ENCODE measurements around the gene VPS11.

The VPS11 gene

DNA sequence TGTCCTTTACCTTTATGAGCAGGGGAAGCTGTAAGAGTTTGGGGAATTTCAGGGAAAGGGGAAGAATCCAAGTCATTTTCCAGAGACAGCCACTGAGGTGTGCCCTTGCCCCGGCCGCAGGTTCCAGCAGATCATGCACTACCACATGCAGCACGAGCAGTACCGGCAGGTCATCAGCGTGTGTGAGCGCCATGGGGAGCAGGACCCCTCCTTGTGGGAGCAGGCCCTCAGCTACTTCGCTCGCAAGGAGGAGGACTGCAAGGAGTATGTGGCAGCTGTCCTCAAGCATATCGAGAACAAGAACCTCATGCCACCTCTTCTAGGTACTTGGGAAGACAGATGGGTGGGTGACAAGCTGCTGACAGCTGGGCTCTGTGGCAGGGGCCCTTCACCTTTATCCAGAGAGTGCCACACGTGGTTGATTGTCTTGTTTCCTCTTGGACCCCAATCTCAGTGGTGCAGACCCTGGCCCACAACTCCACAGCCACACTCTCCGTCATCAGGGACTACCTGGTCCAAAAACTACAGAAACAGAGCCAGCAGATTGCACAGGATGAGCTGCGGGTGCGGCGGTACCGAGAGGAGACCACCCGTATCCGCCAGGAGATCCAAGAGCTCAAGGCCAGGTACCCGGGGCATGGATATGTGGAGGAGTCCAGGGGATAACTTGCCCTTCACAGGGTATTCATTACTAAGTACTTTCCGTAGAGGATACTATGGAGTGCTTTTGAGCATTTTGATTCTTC, 11.2 kb downstream of the VPS11 start:
- Histone ChIP-seq H3K9me3 (ENCODE audit: insufficient read depth, low read length) (no peaks in the 10 kb centered on the region), H3K27me3 (ENCODE audit: low read depth, low read length) (no peaks in the 10 kb centered on the region), H3K4me1 (ENCODE audit: low read length) (no peaks in the 10 kb centered on the region), H3K9ac (ENCODE audit: low read length) (no peak overlapping the region), H3K79me2 (ENCODE audit: low read length) (no peaks in the 10 kb centered on the region), H3K4me2 (ENCODE audit: low read length) (no peak overlapping the region), H3K4me3 (ENCODE audit: low read length) (no peak overlapping the region), H3K36me3 (replicated peaks; ENCODE audit: low read depth, low read length) (peaks cover 18% of the 10 kb centered on the region), H2AFZ (ENCODE audit: low read depth, low read length) (no peak overlapping the region), H3K27ac (ENCODE audit: low read length) (no peak overlapping the region), H4K20me1 (ENCODE audit: insufficient read depth, low read length) (no peaks in the 10 kb centered on the region)
- TF ChIP-seq, protein P1, sequence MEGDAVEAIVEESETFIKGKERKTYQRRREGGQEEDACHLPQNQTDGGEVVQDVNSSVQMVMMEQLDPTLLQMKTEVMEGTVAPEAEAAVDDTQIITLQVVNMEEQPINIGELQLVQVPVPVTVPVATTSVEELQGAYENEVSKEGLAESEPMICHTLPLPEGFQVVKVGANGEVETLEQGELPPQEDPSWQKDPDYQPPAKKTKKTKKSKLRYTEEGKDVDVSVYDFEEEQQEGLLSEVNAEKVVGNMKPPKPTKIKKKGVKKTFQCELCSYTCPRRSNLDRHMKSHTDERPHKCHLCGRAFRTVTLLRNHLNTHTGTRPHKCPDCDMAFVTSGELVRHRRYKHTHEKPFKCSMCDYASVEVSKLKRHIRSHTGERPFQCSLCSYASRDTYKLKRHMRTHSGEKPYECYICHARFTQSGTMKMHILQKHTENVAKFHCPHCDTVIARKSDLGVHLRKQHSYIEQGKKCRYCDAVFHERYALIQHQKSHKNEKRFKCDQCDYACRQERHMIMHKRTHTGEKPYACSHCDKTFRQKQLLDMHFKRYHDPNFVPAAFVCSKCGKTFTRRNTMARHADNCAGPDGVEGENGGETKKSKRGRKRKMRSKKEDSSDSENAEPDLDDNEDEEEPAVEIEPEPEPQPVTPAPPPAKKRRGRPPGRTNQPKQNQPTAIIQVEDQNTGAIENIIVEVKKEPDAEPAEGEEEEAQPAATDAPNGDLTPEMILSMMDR (IDR thresholded peaks at IDR 0.05; ENCODE audit: low read depth, low read length) = no peak
- TF ChIP-seq EZH2phosphoT487 (IDR thresholded peaks at IDR 0.05; ENCODE audit: low read depth) = no peak

DNA sequence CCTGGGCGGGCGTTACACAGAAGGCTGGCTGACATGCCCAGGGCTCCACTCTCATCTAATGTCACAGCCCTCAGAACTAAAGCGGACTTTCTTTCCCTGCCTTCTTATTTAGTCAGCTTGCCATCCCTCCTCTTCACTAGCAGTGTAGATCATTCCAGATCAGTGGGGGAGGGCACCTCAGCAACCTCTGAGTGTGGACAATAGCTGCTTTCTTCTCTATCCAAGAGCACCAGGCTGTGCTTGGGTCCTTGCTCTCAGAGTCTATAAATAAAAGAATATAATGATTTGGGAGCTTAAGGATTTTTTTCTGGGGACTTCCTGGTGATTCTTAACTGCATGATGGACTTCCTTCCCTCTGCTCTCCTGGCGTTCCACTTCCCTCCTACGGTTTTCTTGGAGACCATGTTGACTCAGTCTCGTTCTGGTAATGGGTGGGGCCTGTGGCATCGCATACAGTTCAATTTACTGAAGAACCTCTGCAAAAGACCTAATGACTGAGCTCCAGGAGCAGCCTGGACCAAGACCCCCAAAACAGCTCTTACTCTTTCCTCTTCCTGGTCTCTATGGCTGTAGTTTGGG, 14.2 kb downstream of the VPS11 start:
- no peak overlapping the region for H3K9ac ChIP-seq (ENCODE audit: low read length)
- H3K9me3 ChIP-seq (ENCODE audit: insufficient read depth, low read length) = no peaks in the 10 kb centered on the region
- H3K4me1 ChIP-seq (ENCODE audit: low read length) = peaks cover 10% of the 10 kb centered on the region
- H3K79me2 ChIP-seq (ENCODE audit: low read length) = peaks cover 14% of the 10 kb centered on the region
- H3K27me3 ChIP-seq (ENCODE audit: low read depth, low read length) = no peaks in the 10 kb centered on the region
- H4K20me1 ChIP-seq (ENCODE audit: insufficient read depth, low read length) = no peaks in the 10 kb centered on the region
- H3K27ac ChIP-seq (ENCODE audit: low read length) = no peak overlapping the region
- no peak overlapping the region for H3K4me2 ChIP-seq (ENCODE audit: low read length)
- no peak overlapping the region for H3K4me3 ChIP-seq (ENCODE audit: low read length)
- no peak overlapping the region for H2AFZ ChIP-seq (ENCODE audit: low read depth, low read length)
- H3K36me3 ChIP-seq (replicated peaks; ENCODE audit: low read depth, low read length) = peaks cover 12% of the 10 kb centered on the region
- no peak for TF ChIP-seq EZH2phosphoT487 (IDR thresholded peaks at IDR 0.05; ENCODE audit: low read depth)

DNA sequence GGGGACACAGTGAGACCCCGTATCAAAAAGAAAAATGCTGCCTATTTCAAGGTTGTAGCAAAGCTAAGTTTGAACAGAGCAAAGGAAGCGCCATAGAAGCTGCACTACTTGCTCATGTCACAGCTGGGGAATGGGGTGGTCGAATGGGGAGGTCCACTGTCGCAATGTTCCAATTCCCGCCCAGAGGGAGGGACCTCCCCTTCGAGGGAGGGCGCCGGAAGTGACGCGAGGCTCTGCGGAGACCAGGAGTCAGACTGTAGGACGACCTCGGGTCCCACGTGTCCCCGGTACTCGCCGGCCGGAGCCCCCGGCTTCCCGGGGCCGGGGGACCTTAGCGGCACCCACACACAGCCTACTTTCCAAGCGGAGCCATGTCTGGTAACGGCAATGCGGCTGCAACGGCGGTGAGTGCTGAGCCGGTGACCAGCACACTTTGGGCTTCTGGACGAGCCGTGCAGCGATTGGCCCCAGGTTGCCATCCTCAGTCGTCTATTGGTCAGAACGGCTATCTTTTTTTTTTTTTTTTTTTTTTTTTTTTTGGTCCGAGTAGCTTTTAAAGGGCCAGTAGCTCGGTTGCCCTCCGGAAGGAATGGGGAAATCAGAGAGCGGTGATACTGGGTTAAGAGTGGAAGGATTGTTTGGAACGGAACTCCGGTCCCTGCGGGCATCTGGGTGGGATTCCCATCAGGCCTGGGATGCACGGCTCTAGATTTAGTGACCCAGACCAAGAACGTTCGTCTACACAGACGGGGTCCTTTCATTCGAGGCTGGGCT, 17.2 kb downstream of the VPS11 start, which contains the start of gene HMBS:
Gene HMBS (plus strand): TSS at position 219 of the 774 bp plus-strand sequence. CDS start 153 bp downstream, at position 372.
- peak within 1 kb of the TSS; percentile 70; the same call in 1 of the 2 replicates for H2AFZ ChIP-seq (ENCODE audit: low read depth, low read length)
- H3K27ac ChIP-seq (ENCODE audit: low read length) = peak within 1 kb of the TSS; percentile 67
- no peaks in the 10 kb centered on the region for H3K27me3 ChIP-seq (ENCODE audit: low read depth, low read length)
- H4K20me1 ChIP-seq (ENCODE audit: insufficient read depth, low read length) = no peaks in the 10 kb centered on the region
- H3K9ac ChIP-seq (ENCODE audit: low read length) = peak within 1 kb of the TSS; percentile 87
- H3K4me1 ChIP-seq (ENCODE audit: low read length) = peaks cover 10% of the 10 kb centered on the region
- no peaks in the 10 kb centered on the region for H3K9me3 ChIP-seq (ENCODE audit: insufficient read depth, low read length)
- no peak for TF ChIP-seq EZH2phosphoT487 (IDR thresholded peaks at IDR 0.05; ENCODE audit: low read depth)
- TF ChIP-seq, protein P1 (IDR thresholded peaks at IDR 0.05; ENCODE audit: low read depth, low read length) = no peak
- H3K4me3 ChIP-seq (ENCODE audit: low read length) = peak within 1 kb of the TSS; percentile 92
- H3K4me2 ChIP-seq (ENCODE audit: low read length) = peak within 1 kb of the TSS; percentile 99
- peaks cover 3% of the 10 kb centered on the region for H3K36me3 ChIP-seq (replicated peaks; ENCODE audit: low read depth, low read length)
- peaks cover 14% of the 10 kb centered on the region for H3K79me2 ChIP-seq (ENCODE audit: low read length)

DNA sequence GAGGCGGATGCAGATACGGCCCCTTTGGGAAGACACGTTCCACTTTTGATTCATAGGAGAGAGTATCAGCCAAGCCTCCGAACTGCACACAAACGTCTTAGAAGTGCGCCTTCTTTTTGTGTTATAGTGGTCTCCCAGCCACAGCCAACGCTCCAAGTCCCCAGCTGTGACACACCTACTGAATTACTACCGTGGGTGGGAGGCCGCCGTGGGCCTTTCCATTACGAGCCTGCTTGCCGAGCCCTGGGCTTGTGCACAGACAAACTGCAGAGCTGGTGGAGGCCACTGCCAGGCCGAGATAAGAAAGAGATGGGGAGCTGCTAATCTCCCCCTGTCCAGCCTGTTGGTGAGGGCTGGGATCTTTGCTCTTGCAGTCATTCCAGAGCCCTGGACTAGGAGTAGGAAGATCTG, 17.8 kb downstream of the VPS11 start:
- peaks cover 3% of the 10 kb centered on the region for H3K36me3 ChIP-seq (replicated peaks; ENCODE audit: low read depth, low read length)
- H3K9ac ChIP-seq (ENCODE audit: low read length) = peak overlapping the region; percentile 87
- H3K4me3 ChIP-seq (ENCODE audit: low read length) = peak overlapping the region; percentile 92
- peaks cover 13% of the 10 kb centered on the region for H3K4me1 ChIP-seq (ENCODE audit: low read length)
- H4K20me1 ChIP-seq (ENCODE audit: insufficient read depth, low read length) = no peaks in the 10 kb centered on the region
- peaks cover 14% of the 10 kb centered on the region for H3K79me2 ChIP-seq (ENCODE audit: low read length)
- H3K27ac ChIP-seq (ENCODE audit: low read length) = peak overlapping the region; percentile 67
- no peaks in the 10 kb centered on the region for H3K9me3 ChIP-seq (ENCODE audit: insufficient read depth, low read length)
- 0 out of 2 replicates have a peak overlapping the region, but pooled peaks have one; percentile 51 for H2AFZ ChIP-seq (ENCODE audit: low read depth, low read length)
- TF ChIP-seq, protein P1 (IDR thresholded peaks at IDR 0.05; ENCODE audit: low read depth, low read length) = no peak
- no peak for TF ChIP-seq EZH2phosphoT487 (IDR thresholded peaks at IDR 0.05; ENCODE audit: low read depth)
- peak overlapping the region; percentile 99 for H3K4me2 ChIP-seq (ENCODE audit: low read length)
- no peaks in the 10 kb centered on the region for H3K27me3 ChIP-seq (ENCODE audit: low read depth, low read length)

Measured in OCI-LY3 (cell line).